NOMO-1 (cell line): Measurements from ENCODE around the gene STOX1.
"Not testable (repeated sequence)": the region's sequence is repeated elsewhere in the genome, so short reads cannot be mapped to it uniquely, and the experiment has no call there.

Source experiments
- DNase-seq, 2 experiments: peaks; one replicate each; lab custom pipeline; 2025; ENCODE audit not compliant: unreplicated experiment in 2 of 2; lab: John Stamatoyannopoulos, UW

Gene STOX1

GRCh38 chr10:68876246-68877138 is 49.2 kb downstream of the STOX1 start:
- no peak for DNase-seq

- no peak for DNase-seq
These were observed 50.3 kb downstream of the STOX1 start for GRCh38 chr10:68877482-68878110.

- DNase-seq: no peak
These were observed 51.2 kb downstream of the STOX1 start for GRCh38 chr10:68878496-68878895.

- no peak for DNase-seq
These were observed 52.3 kb downstream of the STOX1 start for GRCh38 chr10:68879628-68880027.

GRCh38 chr10:68880181-68880580 is 52.9 kb downstream of the STOX1 start:
- no peak for DNase-seq

GRCh38 chr10:68895041-68895440 is 67.7 kb downstream of the STOX1 start:
- no peak for DNase-seq

GRCh38 chr10:68897336-68897741 is 70.0 kb downstream of the STOX1 start:
- peak; percentile 16 to 64 for DNase-seq

GRCh38 chr10:68899186-68899745 is 71.9 kb downstream of the STOX1 start:
- no peak for DNase-seq

- DNase-seq: peak in 1 of 2 experiments; percentile 78
These were observed 73.2 kb downstream of the STOX1 start for GRCh38 chr10:68900427-68901104.

GRCh38 chr10:68901105-68901927 is 74.0 kb downstream of the STOX1 start, which contains the start of gene DDX50:
TSS of gene DDX50 (plus strand) at chr10:68901315. CDS start at chr10:68901385, 70 bp downstream.
- DNase-seq: peak; percentile 96 to 99

GRCh38 chr10:68902382-68902781 is 75.1 kb downstream of the STOX1 start:
- DNase-seq: no peak

- DNase-seq: no peak
These were observed 97.3 kb downstream of the STOX1 start for GRCh38 chr10:68924593-68924992.

GRCh38 chr10:68925489-68925888 is 98.2 kb downstream of the STOX1 start:
- no peak for DNase-seq

GRCh38 chr10:68929157-68929556 is 101.8 kb downstream of the STOX1 start:
- not testable (repeated sequence) for DNase-seq

GRCh38 chr10:68929888-68930287 is 102.6 kb downstream of the STOX1 start:
- not testable (repeated sequence) for DNase-seq

- not testable (repeated sequence) for DNase-seq
These were observed 105.5 kb downstream of the STOX1 start for GRCh38 chr10:68932860-68933259.

- DNase-seq: no peak
These were observed 107.7 kb downstream of the STOX1 start for GRCh38 chr10:68934994-68935393.

- no peak for DNase-seq
These were observed 110.8 kb downstream of the STOX1 start for GRCh38 chr10:68938117-68938516.

GRCh38 chr10:68938884-68939283 is 111.6 kb downstream of the STOX1 start:
- DNase-seq: no peak

GRCh38 chr10:68940917-68941316 is 113.6 kb downstream of the STOX1 start:
- DNase-seq: not testable (repeated sequence)
